C1 segment of cervical spinal cord (tissue), 14 donors: ENCODE data around the gene CPTP.
"Not testable (repeated sequence)": the region's sequence is repeated elsewhere in the genome, so short reads cannot be mapped to it uniquely, and the experiment has no call there.

Source experiments
- DNase-seq, 14 donors: peaks; one replicate each; lab custom pipeline; 2025; lab: John Stamatoyannopoulos, UW

Gene CPTP

DNA sequence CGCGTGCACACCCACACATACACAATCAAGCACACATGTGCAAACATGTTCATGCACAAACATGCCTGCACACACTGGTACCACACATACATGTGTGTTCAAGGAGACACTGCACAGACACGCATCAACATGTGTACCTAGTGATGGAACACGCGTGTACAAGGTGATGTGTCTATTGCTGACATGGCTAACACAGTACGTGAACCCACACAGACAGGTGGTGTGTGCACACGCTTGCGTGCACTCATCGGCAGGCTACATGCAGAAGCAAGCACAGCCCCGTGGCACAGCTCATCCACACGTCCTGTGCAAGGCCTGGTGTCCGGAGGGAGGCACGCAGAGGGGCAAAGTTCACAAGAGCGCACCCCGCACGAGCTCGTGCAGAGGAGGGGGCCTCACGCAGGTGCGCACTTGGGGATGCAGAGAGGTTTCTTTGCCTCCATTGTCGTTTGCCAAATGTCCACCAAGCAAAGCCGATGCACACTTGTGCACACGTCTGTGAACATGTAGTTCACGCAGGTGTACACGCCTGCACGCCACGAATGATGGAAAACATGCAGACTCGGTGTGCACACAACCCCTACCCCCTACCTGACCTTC lies 17.8 kb upstream of the CPTP start:
- DNase-seq, result no peak

DNA sequence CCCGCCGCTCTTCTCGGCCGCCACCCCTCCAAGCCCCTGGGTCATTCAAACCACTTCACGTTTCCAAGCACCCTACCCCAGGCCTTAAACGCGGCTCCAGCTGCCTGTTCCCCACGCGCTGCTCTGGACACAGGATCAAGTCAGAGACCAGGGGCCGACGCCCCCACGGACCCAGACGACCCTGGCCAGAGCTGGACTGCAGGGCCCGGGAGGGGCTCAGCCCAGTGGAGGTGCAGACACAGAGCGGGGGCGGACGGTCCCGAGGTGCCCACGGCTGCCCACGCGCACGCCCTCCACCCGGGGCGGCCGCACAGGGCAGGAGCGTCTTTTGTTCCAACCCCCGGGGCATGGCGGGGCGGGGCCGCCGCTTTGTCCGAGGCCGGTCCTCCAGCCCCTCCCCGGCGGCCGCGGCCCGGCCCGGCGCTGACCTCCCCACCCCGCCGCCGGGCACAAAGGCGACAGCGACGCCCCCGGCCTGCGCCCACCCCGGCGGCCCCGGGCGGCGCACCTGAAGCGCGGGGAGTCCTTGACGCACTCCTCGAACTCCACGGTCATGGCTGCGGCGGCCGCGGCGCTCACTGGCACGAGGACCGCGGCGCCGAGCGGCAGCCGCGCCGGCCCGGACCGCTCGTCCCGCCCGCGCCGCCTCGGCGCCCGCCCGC lies 17.2 kb upstream of the CPTP start:
- peak in 3 of 14 donors; percentile 44 to 58 (median 49) for DNase-seq

DNA sequence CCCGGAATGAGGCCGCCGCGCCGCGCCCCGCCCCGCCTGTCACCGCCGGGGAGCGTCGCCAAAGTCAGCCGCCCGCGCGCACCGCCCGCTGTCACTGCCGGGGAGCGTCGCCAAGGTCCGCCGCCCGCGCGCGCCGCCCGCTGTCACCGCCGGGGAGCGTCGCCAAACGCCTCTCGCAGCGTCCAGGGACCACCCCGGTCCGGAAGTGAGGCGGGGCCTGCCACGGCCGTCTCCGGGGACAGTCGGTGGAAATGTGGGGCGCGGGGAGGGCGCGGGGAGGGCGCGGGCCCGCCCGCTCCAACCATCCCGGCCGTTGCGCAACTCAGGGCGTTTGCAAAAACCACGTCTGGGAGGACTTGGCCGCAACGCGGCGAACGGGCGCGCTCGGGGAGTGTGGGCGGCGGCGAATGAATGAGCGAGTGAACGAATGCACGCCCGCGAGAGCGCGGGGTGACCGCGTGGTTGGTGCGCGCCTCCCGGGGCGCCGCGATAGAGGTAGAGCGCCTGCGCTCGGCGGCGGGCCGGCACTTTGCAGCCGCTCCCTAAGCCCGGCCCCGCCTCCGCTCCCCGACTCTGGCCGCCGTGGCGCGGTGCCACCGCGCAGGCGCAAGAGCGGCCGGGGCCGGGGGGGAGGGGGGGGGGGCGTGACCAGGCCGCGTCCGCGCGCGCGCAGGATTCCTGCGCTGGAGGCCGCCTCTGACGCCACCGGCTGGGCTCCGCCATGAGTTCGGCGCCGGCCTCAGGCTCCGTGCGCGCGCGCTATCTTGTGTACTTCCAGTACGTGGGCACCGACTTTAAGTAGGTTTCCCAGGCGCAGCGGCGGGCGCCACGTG lies 16.5 kb upstream of the CPTP start, which contains the start of the genes ACAP3 and PUSL1:
Gene ACAP3 (minus strand): TSS at position 8 of the 833 bp plus-strand sequence. CDS start 115 bp downstream, outside the sequence.
Gene PUSL1 (plus strand): TSS at position 675 of the 833 bp plus-strand sequence. CDS start 47 bp downstream, at position 722.
- peak in 13 of 14 donors; percentile 60 to 96 (median 93) for DNase-seq

DNA sequence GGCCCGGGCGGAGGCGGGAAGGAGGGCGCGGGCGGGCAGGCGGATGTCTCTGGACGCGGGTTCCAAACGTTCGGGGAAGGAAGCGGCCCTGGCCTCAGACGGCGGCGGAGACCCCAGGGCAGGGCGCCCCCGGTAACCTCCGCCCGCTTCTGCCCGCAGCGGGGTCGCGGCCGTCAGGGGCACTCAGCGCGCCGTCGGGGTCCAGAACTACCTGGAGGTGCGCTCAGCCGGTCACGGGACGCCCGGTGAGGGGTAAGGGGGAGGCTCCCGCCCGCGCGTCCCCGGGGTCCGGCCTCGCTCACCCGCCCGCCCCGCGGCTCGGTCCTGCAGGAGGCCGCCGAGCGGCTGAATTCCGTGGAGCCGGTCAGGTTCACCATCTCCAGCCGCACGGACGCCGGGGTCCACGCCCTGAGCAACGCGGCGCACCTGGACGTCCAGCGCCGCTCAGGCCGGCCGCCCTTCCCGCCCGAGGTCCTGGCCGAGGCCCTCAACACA lies 15.8 kb upstream of the CPTP start:
- DNase-seq, result peak in 1 of 14 donors; percentile 32

DNA sequence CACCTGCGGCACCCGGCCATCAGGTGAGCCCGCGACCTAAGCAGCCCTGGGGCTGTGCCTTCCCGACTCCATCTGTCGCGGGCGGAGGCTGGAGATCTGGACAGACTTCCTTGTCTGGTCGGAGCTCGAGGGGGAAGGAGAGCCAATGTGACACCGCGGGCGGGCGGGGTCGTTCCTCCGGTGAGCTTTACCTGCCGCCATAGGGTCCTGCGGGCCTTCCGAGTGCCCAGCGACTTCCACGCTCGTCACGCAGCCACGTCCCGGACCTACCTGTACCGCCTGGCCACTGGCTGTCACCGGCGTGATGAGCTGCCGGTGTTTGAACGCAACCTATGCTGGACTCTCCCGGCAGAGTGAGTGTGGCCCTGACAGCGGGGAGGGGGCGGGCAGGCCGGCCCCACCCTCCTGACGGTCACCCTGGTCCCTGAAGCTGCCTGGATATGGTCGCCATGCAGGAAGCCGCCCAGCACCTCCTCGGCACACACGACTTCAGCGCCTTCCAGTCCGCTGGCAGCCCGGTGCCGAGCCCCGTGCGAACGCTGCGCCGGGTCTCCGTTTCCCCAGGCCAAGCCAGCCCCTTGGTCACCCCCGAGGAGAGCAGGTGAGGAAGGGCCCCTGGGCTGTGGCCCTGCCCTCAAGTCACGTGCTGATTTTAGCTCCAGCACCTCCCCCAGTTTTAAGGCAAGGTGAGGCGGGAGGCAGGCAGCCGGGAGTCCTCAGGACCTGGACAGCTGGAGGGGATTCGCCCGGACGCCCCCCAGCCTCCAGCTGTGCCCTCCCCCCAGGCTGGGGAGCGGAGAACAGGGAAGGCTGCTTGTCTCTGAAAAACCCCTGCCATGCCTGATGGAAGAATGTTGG lies 15.1 kb upstream of the CPTP start:
- peak in 1 of 14 donors; percentile 30 for DNase-seq

DNA sequence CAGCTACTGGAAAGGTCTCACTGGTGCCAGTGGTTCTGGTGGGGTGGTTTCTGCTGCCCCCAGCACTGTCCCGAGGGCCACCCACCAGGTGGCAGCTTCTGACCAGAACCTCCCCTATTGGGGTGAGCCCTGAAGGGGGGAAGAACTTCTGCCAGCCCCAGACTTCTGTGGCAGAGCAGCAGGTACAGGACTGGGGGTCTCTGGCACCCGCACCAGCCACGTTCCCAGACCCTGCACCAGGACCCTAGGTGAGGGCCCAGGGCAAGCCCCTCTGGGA lies 14.6 kb upstream of the CPTP start:
- no peak for DNase-seq

DNA sequence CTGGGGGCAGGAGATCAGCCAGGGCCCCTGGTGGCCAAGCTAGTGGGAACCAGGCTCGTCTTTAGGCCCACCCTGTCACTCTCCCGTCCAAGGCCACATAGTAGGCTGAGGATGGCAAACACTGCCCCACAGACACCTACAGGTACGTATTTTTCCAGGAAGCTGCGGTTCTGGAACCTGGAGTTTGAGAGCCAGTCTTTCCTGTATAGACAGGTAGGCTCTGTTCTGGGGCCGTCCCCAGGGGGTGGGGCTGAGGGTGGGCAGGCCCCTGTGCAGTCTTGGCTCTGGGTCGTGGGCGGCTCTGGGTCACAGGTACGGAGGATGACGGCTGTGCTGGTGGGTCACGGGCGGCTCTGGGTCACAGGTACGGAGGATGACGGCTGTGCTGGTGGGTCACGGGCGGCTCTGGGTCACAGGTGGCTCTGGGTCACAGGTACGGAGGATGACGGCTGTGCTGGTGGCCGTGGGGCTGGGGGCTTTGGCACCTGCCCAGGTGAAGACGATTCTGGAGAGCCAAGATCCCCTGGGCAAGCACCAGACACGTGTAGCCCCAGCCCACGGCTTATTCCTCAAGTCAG lies 14.0 kb upstream of the CPTP start:
- DNase-seq, result no peak

DNA sequence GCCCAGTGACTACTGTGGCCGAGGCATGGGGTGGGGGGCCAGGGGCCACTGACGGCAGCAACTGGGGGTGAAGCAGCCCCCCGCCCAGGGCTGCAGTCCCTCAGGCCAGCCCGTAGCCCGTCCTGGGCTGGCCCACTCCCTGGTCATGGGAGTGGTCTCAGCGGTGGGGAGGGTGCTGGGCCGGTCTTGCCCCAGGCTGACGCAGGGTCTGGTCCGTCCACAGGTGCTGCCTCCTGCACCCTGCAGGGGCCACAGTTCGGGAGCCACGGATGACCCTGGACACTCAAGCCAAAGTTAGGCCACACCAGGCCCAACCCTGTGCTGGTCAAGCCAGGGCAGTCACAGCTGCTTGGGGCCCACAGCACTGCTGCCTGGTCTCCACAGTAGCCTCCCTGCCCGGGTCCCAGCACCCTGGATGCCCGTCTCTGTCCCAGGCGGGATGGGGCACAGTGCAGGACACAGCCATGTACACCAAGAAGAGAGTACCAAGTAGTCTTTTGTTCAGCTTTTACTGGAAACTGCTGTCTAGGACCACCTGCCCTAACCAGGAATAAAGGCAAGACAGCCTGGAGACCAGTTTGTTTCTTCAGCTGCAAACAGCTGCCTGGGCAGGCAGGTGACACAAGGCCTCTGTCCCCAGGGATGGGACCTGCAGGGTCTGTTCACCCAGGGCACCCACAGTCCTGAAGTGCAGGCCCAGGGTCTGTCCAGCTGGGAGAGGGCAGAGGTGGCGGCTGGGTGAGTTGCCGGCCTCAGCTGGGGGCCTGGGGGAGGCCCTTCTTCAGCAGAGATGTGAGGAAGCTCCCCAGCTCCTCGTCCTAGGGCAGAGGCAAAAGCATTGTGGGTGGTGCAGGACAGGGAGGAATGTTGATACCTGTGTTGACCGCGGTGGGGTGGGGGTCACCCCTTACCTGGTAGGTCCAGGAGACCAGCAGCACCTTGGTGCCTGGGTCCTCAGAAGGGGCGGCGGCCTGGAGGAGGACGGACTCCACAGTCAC lies 13.2 kb upstream of the CPTP start:
- no peak for DNase-seq

- DNase-seq, result no peak
Observed at GRCh38 chr1:1312450-1313314, 11.9 kb upstream of the CPTP start.

- DNase-seq, result no peak
Observed at GRCh38 chr1:1313500-1314236, 10.9 kb upstream of the CPTP start.

- no peak for DNase-seq
Observed at GRCh38 chr1:1314237-1314586, 10.4 kb upstream of the CPTP start.

DNA sequence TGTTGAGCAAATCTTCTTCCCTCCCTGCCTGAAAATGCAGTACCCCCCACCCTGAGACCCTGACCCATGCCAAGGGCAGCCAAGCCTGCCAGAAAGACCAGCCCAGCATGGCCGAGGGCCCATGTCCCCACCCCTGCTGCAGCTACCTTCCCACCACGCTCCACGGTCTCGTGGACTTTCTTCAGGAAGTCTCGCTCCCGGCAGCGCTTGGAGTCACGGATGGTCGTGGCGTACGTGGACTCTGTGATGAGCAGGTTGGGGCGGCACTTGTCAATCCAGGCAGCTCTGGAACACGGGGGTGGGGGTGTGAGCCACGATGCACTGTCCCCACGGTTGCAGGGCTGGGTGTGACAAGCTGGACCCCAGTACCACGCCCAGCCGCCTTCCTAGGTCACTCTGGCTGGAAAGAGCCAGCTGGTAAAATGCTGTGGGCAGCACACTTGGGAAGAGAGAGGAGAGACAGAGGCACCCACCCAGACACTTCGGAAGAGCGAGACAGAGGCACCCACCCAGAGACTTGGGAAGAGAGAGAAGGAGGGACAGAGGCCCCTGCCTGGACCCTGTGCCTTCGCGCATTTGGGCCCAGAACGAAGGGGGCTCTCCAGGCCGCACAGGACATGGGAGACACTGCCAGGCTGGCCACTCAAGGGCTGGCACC lies 9.8 kb upstream of the CPTP start:
- no peak for DNase-seq

GRCh38 chr1:1315435-1315954 lies 9.1 kb upstream of the CPTP start:
- no peak for DNase-seq

DNA sequence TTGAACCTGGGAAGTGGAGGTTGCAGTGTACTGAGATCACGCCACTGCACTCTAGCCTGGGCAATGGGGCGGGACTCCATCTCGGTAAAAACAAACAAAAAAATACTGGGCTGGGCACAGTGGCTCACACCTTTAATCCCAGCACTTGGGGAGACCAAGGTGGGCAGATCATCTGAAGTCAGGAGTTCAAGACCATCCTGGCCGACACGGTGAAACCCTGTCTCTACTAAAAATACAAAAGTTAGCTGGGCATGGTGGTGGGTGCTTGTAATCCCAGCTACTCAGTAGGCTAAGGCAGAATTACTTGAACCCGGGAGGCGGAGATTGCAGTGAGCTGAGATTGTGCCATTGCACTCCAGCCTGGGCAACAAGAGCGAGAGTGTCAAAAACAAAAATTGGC lies 8.4 kb upstream of the CPTP start:
- not testable (repeated sequence) for DNase-seq

DNA sequence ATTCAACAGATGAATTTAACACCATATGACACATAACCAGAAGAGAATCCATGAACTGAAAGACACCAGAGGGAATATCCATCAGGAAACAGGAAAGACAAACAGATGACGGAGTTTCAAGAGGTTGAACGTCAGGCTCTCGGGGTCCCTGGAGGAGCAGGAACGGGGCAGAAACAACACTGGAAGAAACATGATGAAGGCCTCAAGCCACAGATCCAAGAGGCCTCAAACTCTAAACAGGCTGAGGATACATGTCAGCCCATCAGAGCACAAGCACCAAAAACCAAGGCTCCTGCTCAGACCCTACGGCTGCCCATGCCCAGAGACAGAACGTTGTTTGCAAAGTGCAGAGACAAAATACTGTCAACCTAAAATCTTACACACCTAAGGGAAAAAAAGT lies 7.2 kb upstream of the CPTP start:
- DNase-seq, result no peak

GRCh38 chr1:1318131-1318652 lies 6.4 kb upstream of the CPTP start:
- DNase-seq, result peak in 3 of 14 donors; percentile 7 to 52 (median 38)
